Measurements from ENCODE around the gene SPATS2. TPM values are rescaled to one million over a fixed set of nuclear protein-coding genes. Genes with fewer than 3 reads are reported as not detected.

Gene SPATS2
- total and polyA plus RNA-seq, 2 of the 4 experiments (the other 2 are of a cell fraction), result 50.6 to 63.3 TPM

GRCh38 chr12:49507139-49507538 lies 139.9 kb downstream of the SPATS2 start:
- intact Hi-C loops (cut with micrococcal nuclease), result no loop called here
- no peak overlapping the region for H3K4me3 ChIP-seq (ENCODE audit: insufficient read depth, low read depth, low read length)

More at GRCh38 chr12:49507139-49507538, 139.9 kb downstream of the SPATS2 start:
- H2BK120ac ChIP-seq (ENCODE audit: low read depth, low read length), result peak overlapping the region; percentile 95; the same call in 1 of the 2 replicates
- peak overlapping the region in 1 of 2 experiments; percentile 92; a peak in 2 of 4 replicates for H4K8ac ChIP-seq (ENCODE audit: low read depth in 2 of 2, low read length in 2 of 2)
- 0% methylated on average over 2 of the region's 4 CpGs; no CpG with 5 or more reads in 1 of the 2 experiments for WGBS, 2 experiments (ENCODE audit: extremely low coverage in 2 of 2, insufficient read length in 1 of 2)
- no peak overlapping the region for H2BK15ac ChIP-seq (ENCODE audit: low read depth, low read length)
- H3K79me1 ChIP-seq (ENCODE audit: low read depth in 1 of 2, low read length in 2 of 2), result peaks cover 2 to 48% of the 10 kb centered on the region in 2 experiments; a peak in 2 of 4 replicates
- H4K91ac ChIP-seq (ENCODE audit: insufficient read depth, low read depth, low read length), result no peak overlapping the region
- H2BK5ac ChIP-seq (ENCODE audit: low read depth, low read length, poor library complexity, severe bottlenecking), result peak overlapping the region; percentile 92
- peaks cover 6% of the 10 kb centered on the region; the same call in 1 of the 2 replicates for H3K9me1 ChIP-seq (ENCODE audit: insufficient read depth, low read length)
- H3K14ac ChIP-seq (replicated peaks; ENCODE audit: low read depth, low read length), result no peak overlapping the region
- H2AK5ac ChIP-seq (ENCODE audit: low read depth, low read length), result no peak overlapping the region
- DNase-seq (peak; percentile 96), ATAC-seq (ENCODE audit: low read depth) (peak; percentile 91)
- H3K9me3 ChIP-seq (ENCODE audit: control insufficient read depth, insufficient read depth, low read length), result no peaks in the 10 kb centered on the region; the same call in 1 of the 2 replicates
- peak overlapping the region; percentile 87; the same call in 1 of the 2 replicates for H3K23ac ChIP-seq (ENCODE audit: low read depth, low read length)
- no TSS peak for BruUV-seq (replicated peaks)
- ChIA-PET CTCF (interaction anchor here (0.6 to 1.2 kb wide), 3 partner anchors 140 to 305 kb away, joined by 3 to 4 read pairs (median 3); partner anchors contain the start of gene SPATS2), POLR2A (ENCODE audit: unreplicated experiment) (no interaction called here)
- no peak overlapping the region; the same call in 1 of the 2 replicates for H3K18ac ChIP-seq (ENCODE audit: low read depth, low read length)
- peak overlapping the region; percentile 62; the same call in 1 of the 2 replicates for H3K56ac ChIP-seq (ENCODE audit: extremely low read depth, insufficient read depth, low read length)
- no peaks in the 10 kb centered on the region for H4K20me1 ChIP-seq (ENCODE audit: insufficient read depth, low read length)
- H3K27ac ChIP-seq (ENCODE audit: insufficient read depth, low read length), result no peak overlapping the region
- no peak overlapping the region for H4K5ac ChIP-seq (ENCODE audit: low read depth, low read length)
- TF ChIP-seq NFE2L2 (IDR thresholded peaks at IDR 0.05; ENCODE audit: low read depth, low read length) (no peak), ELK1 (IDR thresholded peaks at IDR 0.05; ENCODE audit: borderline replicate concordance, low read depth, low read length) (no peak), POLR2A (IDR thresholded peaks at IDR 0.05; ENCODE audit: low read depth, low read length) (no peak), RAD21 (IDR thresholded peaks at IDR 0.05; ENCODE audit: low read length) (no peak), SMC3 (IDR thresholded peaks at IDR 0.05; ENCODE audit: low read depth, low read length) (no peak), CHD1 (IDR thresholded peaks at IDR 0.05; ENCODE audit: low read depth, low read length) (no peak), MAFK (IDR thresholded peaks at IDR 0.05; ENCODE audit: low read depth, low read length) (no peak), MAZ (IDR thresholded peaks at IDR 0.05; ENCODE audit: borderline replicate concordance, low read depth, low read length) (no peak), RCOR1 (IDR thresholded peaks at IDR 0.05; ENCODE audit: insufficient replicate concordance, low read length) (no peak), RFX5 (IDR thresholded peaks at IDR 0.05; ENCODE audit: low read depth, low read length) (peak; percentile 72; the same call in 1 of the 2 replicates), FOS (IDR thresholded peaks at IDR 0.05; ENCODE audit: low read depth, low read length) (peak; percentile 51; the same call in 1 of the 2 replicates), MXI1 (IDR thresholded peaks at IDR 0.05; ENCODE audit: borderline replicate concordance, low read depth, low read length) (no peak), CEBPB (IDR thresholded peaks at IDR 0.05; ENCODE audit: low read depth, low read length) (peak; percentile 98), BHLHE40 (IDR thresholded peaks at IDR 0.05; ENCODE audit: low read depth, low read length) (peak; percentile 47; the same call in 1 of the 2 replicates), CTCF (conservative IDR thresholded peaks at IDR 0.05; ENCODE audit: low read depth, low read length) (no peak)
- peak overlapping the region; percentile 96; the same call in 1 of the 2 replicates for H3K4ac ChIP-seq (ENCODE audit: low read depth, low read length)
- H3K4me1 ChIP-seq (ENCODE audit: control insufficient read depth, insufficient read depth, low read length), result peaks cover 6% of the 10 kb centered on the region
- H2AFZ ChIP-seq (replicated peaks; ENCODE audit: low read length, poor library complexity), result no peak overlapping the region
- no peak overlapping the region for H3K9ac ChIP-seq (ENCODE audit: low read depth, low read length)
- in situ Hi-C loops (cut with MboI; ENCODE audit: low sequenced_read_pairs), result loop anchor here (5.0 kb wide), 1 partner anchor 145 kb away; no protein-coding TSS in a partner anchor
- H2AK9ac ChIP-seq (replicated peaks; ENCODE audit: low read depth, low read length, poor library complexity), result no peak overlapping the region
- no peaks in the 10 kb centered on the region for H3K27me3 ChIP-seq (ENCODE audit: control insufficient read depth, insufficient read depth, low read length)
- peak overlapping the region; percentile 96; the same call in 1 of the 2 replicates for H2BK20ac ChIP-seq (ENCODE audit: low read depth, low read length)
- dilution Hi-C loops (cut with HindIII; ENCODE audit: low sequenced_read_pairs, unreplicated experiment), result loop anchor here (25.0 kb wide), 1 partner anchor 145 kb away; the partner anchor contains the start of gene SPATS2
- H3K36me3 ChIP-seq (ENCODE audit: control insufficient read depth, insufficient read depth, low read length), result peaks cover 3% of the 10 kb centered on the region
- H3K4me2 ChIP-seq (ENCODE audit: low read depth, low read length), result peak overlapping the region; percentile 11; the same call in 1 of the 2 replicates

Data from IMR-90 (cell line).